ENCODE measurements around the gene EVI5.

GRCh38 chr1:92748138-92748537 is 36.8 kb downstream of the EVI5 start:
- TF ChIP-seq CTCF (IDR thresholded peaks at IDR 0.05) (no peak), EZH2 (IDR thresholded peaks at IDR 0.05; ENCODE audit: borderline replicate concordance, insufficient read depth, low read depth, low read length, poor library complexity, severe bottlenecking) (no peak)

Measured in B cell (primary cell).